CD8-positive, alpha-beta memory T cell (primary cell): ENCODE measurements around the gene SUPT4H1. TPM values are rescaled to one million over a fixed set of nuclear protein-coding genes. Genes with fewer than 3 reads are reported as not detected.
A peak's percentile ranks its signal among the peaks of the same experiment; 100 is the strongest.

Source experiments
- CTCF ChIA-PET: fragments of 350-600 bp; sonication (Branson Sonifier 250); formaldehyde crosslinking; loops from one replicate; lab custom pipeline; 2021; ENCODE audit warnings: antibody characterized with exemption; lab: Charles Lee
- POLR2A ChIA-PET: fragments of 350-600 bp; sonication (Branson Sonifier 250); formaldehyde crosslinking; loops from one replicate; lab custom pipeline; 2021; ENCODE audit warnings: antibody characterized with exemption; lab: Charles Lee
- DNase-seq, 5 donors: peaks; one replicate each; pipeline versions ENCODE4 v3.0.0 to v3.0.0-alpha.2; 2020 to 2022; ENCODE audit warnings: mixed read lengths in 1 of 5
- H3K27ac ChIP-seq: one replicate; pipeline ENCODE4 v1.7.0; 2013; ENCODE audit warnings: low read depth, mild to moderate bottlenecking, low read length, moderate library complexity
- H3K27me3 ChIP-seq: 2 replicates; pipeline ENCODE4 v1.7.0; 2013; ENCODE audit warnings: low read length, mild to moderate bottlenecking; ENCODE audit not compliant: insufficient read depth, poor library complexity, severe bottlenecking
- H3K36me3 ChIP-seq: 2 replicates; pipeline ENCODE4 v1.7.0; 2013; ENCODE audit warnings: mild to moderate bottlenecking, low read length, moderate library complexity; ENCODE audit not compliant: insufficient read depth
- H3K4me1 ChIP-seq: 2 replicates; pipeline ENCODE4 v1.7.0; 2013; ENCODE audit warnings: mild to moderate bottlenecking, low read length, moderate library complexity; ENCODE audit not compliant: insufficient read depth
- H3K4me3 ChIP-seq: 2 replicates; pipeline ENCODE4 v1.7.0; 2013; ENCODE audit warnings: mild to moderate bottlenecking, low read length
- H3K9me3 ChIP-seq: 2 replicates; pipeline ENCODE4 v1.7.0; 2013; ENCODE audit warnings: mild to moderate bottlenecking, low read length
- H3K27ac Mint-ChIP-seq, 8 donors: one replicate each; pipeline ENCODE4 v1.8.0; 2020 to 2021; ENCODE audit warnings: mixed read lengths in 8 of 8, mild to moderate bottlenecking in 6 of 8, inconsistent platforms in 3 of 8, moderate library complexity in 3 of 8
- H3K27me3 Mint-ChIP-seq, 2 donors: one replicate each; pipeline ENCODE4 v1.8.0; 2020 to 2021; ENCODE audit warnings: mixed read lengths in 2 of 2, mild to moderate bottlenecking in 1 of 2, moderate library complexity in 1 of 2
- H3K36me3 Mint-ChIP-seq, 3 donors: one replicate each; pipeline ENCODE4 v1.8.0; 2020 to 2021; ENCODE audit warnings: mixed read lengths in 3 of 3, inconsistent platforms in 1 of 3, mild to moderate bottlenecking in 1 of 3
- H3K4me1 Mint-ChIP-seq, 3 donors: one replicate each; pipeline ENCODE4 v1.8.0; 2020 to 2021; ENCODE audit warnings: mixed read lengths in 3 of 3, inconsistent platforms in 1 of 3, mild to moderate bottlenecking in 1 of 3
- H3K4me3 Mint-ChIP-seq, 7 donors: one replicate each; pipeline ENCODE4 v1.8.0; 2020 to 2021; ENCODE audit warnings: mixed read lengths in 7 of 7, mild to moderate bottlenecking in 6 of 7, moderate library complexity in 4 of 7, inconsistent platforms in 2 of 7
- H3K9me3 Mint-ChIP-seq, 5 donors: one replicate each; pipeline ENCODE4 v1.8.0; 2020 to 2022; ENCODE audit warnings: mixed read lengths in 5 of 5, mild to moderate bottlenecking in 3 of 5, moderate library complexity in 2 of 5, inconsistent platforms in 1 of 5
- polyA plus RNA-seq: library from polyadenylated mRNA; unstranded; fragments of 300-500 nt; fragmentation: Illumina TruSeq; gene quantifications from one replicate; pipeline ENCODE4 v1.2.3, GENCODE V29; 2021
- total RNA-seq, 2 experiments: library from RNA; stranded (reverse); gene quantifications; one replicate each; pipeline ENCODE4 v1.2.3, GENCODE V29; 2021

Gene SUPT4H1
- total and polyA plus RNA-seq, 3 experiments from 2014 or later = 97.5 to 149 (median 145) TPM

DNA sequence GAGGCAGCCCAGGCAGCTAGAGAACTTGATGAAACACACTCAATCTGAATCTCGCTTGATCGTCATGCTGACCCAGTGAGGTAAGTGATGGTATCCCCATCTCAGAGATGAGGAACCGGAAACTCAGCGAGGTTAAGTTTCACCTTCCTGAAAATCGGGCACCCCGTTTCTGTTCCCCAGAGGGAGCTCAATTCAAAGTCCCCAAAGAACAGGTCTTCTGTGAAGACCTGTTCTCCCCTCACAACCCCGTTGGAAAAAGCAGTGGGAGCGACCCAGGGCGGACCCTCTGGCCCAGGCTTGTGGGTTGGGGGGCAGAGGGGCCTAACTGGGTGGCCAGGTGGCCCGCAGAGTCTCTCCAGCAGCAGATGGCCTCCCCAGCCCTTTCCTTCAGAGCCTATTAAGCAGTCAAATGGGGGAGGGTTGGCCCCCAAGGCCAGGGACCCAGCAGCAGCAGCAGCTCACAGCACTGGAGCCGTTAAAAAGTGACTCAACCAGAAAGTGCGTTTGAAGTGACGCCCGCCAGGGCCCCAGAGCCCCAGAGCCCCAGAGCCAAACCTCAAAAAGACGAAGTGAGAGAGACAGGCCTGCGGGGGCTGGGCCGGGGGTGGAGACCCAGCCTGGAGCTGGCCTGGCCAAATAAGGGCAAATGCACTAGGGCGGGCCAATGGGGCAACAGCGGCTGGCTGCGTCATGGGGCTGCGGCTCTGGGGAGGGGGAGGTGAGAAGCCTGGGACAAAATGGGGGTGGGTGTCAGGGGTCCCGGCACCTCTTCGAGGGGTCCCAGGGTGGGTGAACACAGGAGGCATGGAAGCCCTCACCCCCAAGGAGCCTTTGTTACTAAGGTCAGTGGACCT lies 14.2 kb downstream of the SUPT4H1 start:
- Mint-ChIP-seq H3K36me3 (peaks cover 3 to 46% (median 6%) of the 10 kb centered on the region in 3 donors), H3K4me3 (peak overlapping the region; percentile 89 to 100 (median 95)), H3K9me3 (no peaks in the 10 kb centered on the region), H3K27ac (peak overlapping the region; percentile 93 to 100 (median 98)), H3K4me1 (peaks cover 79 to 92% (median 87%) of the 10 kb centered on the region in 3 donors), H3K27me3 (peaks cover 0 to 2% of the 10 kb centered on the region in 2 donors)
- CTCF ChIA-PET = interaction anchor here (0.9 to 13.8 kb wide), 5 partner anchors 6 to 80 kb away, joined by 3 to 504 read pairs (median 90); partner anchors contain the start of genes RNF43, SUPT4H1 and TSPOAP1
- POLR2A ChIA-PET = interaction anchor here (1.2 to 13.6 kb wide), 7 partner anchors 4 to 818 kb away, joined by 3 to 491 read pairs (median 47); partner anchors contain the start of genes PRR11, SKA2, SUPT4H1 and TSPOAP1
- Histone ChIP-seq H3K27me3 (no peaks in the 10 kb centered on the region), H3K36me3 (no peaks in the 10 kb centered on the region), H3K4me3 (peak overlapping the region; percentile 98), H3K4me1 (peaks cover 85% of the 10 kb centered on the region), H3K27ac (peak overlapping the region; percentile 96), H3K9me3 (no peaks in the 10 kb centered on the region)
- DNase-seq = peak; percentile 83 to 95 (median 91)

- Histone ChIP-seq H3K36me3 (peaks cover under 1% of the 10 kb centered on the region), H3K4me3 (peak overlapping the region; percentile 98), H3K4me1 (peaks cover 79% of the 10 kb centered on the region), H3K9me3 (no peaks in the 10 kb centered on the region), H3K27me3 (no peaks in the 10 kb centered on the region), H3K27ac (peak overlapping the region; percentile 96)
- Mint-ChIP-seq H3K9me3 (no peaks in the 10 kb centered on the region), H3K36me3 (peaks cover 5 to 48% (median 6%) of the 10 kb centered on the region in 3 donors), H3K4me1 (peaks cover 73 to 86% (median 81%) of the 10 kb centered on the region in 3 donors), H3K27ac (peak overlapping the region; percentile 93 to 100 (median 98)), H3K27me3 (peaks cover 0 to 4% of the 10 kb centered on the region in 2 donors), H3K4me3 (peak overlapping the region; percentile 89 to 100 (median 95))
- DNase-seq = peak in 3 of 5 donors; percentile 52 to 72 (median 60)
- ChIA-PET CTCF (interaction anchor here (0.9 to 13.8 kb wide), 4 partner anchors 7 to 80 kb away, joined by 3 to 504 read pairs (median 127); partner anchors contain the start of genes RNF43, SUPT4H1 and TSPOAP1), POLR2A (interaction anchor here (1.2 to 13.6 kb wide), 7 partner anchors 5 to 818 kb away, joined by 3 to 491 read pairs (median 47); partner anchors contain the start of genes PRR11, SKA2, SUPT4H1 and TSPOAP1)
Observed at GRCh38 chr17:58337210-58337599, 14.8 kb downstream of the SUPT4H1 start.

DNA sequence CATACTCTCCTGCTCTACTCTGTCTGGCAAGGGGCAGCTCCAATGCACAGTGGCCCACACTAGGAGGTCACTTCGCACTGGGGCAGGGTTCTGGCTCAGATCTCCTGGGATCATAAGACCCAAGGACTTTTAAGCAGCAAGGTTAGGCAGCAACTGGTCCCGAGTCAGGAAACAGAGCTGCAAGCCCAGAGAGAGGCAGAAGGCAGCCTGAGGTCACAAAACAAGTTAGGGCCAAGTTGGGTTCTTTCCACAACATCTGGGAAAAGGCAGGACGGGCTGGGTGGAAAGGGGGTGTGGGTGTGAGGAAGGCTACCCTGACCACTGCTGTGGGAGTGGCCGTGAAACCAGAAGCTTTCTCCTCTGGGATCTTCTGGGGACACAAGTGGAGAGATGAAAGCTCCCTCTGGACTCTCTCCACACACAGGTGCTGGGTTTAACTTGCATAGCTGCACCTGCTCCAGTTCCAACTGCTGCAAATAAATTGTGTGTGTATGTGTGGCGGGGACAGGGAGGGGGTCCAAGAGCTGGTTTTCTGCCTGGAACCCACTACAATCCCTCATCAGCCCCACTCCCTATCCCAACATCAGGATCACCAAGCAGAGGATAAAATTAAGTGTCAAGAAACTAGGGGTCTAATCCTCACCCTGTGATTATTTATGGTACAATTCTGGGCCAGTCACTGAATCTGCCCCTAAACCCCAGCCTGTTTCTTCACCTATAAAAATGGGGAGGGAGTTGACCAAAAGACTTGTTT lies 15.4 kb downstream of the SUPT4H1 start:
- ChIA-PET POLR2A (interaction anchor here (1.2 to 13.6 kb wide), 7 partner anchors 5 to 770 kb away, joined by 3 to 491 read pairs (median 47); partner anchors contain the start of genes SUPT4H1, TRIM37 and TSPOAP1), CTCF (interaction anchor here (1.4 to 13.8 kb wide), 4 partner anchors 8 to 81 kb away, joined by 3 to 504 read pairs (median 127); partner anchors contain the start of genes RNF43, SUPT4H1 and TSPOAP1)
- no peaks in the 10 kb centered on the region for H3K9me3 ChIP-seq
- H3K4me1 ChIP-seq = peaks cover 74% of the 10 kb centered on the region
- Mint-ChIP-seq H3K36me3 (peaks cover 5 to 50% (median 5%) of the 10 kb centered on the region in 3 donors), H3K9me3 (no peaks in the 10 kb centered on the region), H3K4me3 (peak overlapping the region; percentile 89 to 100 (median 95)), H3K27ac (peak overlapping the region; percentile 93 to 100 (median 98)), H3K4me1 (peaks cover 68 to 80% (median 75%) of the 10 kb centered on the region in 3 donors), H3K27me3 (peaks cover 0 to 6% of the 10 kb centered on the region in 2 donors)
- H3K27me3 ChIP-seq = no peaks in the 10 kb centered on the region
- DNase-seq = peak in 1 of 5 donors; percentile 49
- peak overlapping the region; percentile 98 for H3K4me3 ChIP-seq
- H3K36me3 ChIP-seq = peaks cover 6% of the 10 kb centered on the region
- peak overlapping the region; percentile 96 for H3K27ac ChIP-seq

- Histone ChIP-seq H3K27me3 (no peaks in the 10 kb centered on the region), H3K9me3 (no peaks in the 10 kb centered on the region), H3K27ac (peak overlapping the region; percentile 96), H3K36me3 (peaks cover 13% of the 10 kb centered on the region), H3K4me1 (peaks cover 66% of the 10 kb centered on the region), H3K4me3 (peak overlapping the region; percentile 98)
- Mint-ChIP-seq H3K36me3 (peaks cover 11 to 56% (median 12%) of the 10 kb centered on the region in 3 donors), H3K4me1 (peaks cover 63 to 74% (median 68%) of the 10 kb centered on the region in 3 donors), H3K27me3 (peaks cover 0 to 8% of the 10 kb centered on the region in 2 donors), H3K9me3 (peaks cover 0 to 2% (median 0%) of the 10 kb centered on the region in 5 donors), H3K4me3 (peak overlapping the region; percentile 89 to 100 (median 95)), H3K27ac (peak overlapping the region; percentile 93 to 100 (median 98))
- DNase-seq = peak; percentile 44 to 84 (median 81)
- CTCF ChIA-PET = interaction anchor here (1.4 to 13.8 kb wide), 4 partner anchors 8 to 82 kb away, joined by 3 to 504 read pairs (median 127); partner anchors contain the start of genes RNF43, SUPT4H1 and TSPOAP1
- POLR2A ChIA-PET = interaction anchor here (1.2 to 13.6 kb wide), 6 partner anchors 4 to 771 kb away, joined by 3 to 491 read pairs (median 78); partner anchors contain the start of genes SUPT4H1, TRIM37 and TSPOAP1
Observed at GRCh38 chr17:58335779-58336455, 16.1 kb downstream of the SUPT4H1 start.

GRCh38 chr17:58335061-58335731 lies 16.8 kb downstream of the SUPT4H1 start:
- H3K4me3 ChIP-seq = peak overlapping the region; percentile 98
- no peaks in the 10 kb centered on the region for H3K27me3 ChIP-seq
- peak in 1 of 5 donors; percentile 48 for DNase-seq
- peak overlapping the region; percentile 96 for H3K27ac ChIP-seq
- Mint-ChIP-seq H3K27ac (peak overlapping the region; percentile 93 to 100 (median 98)), H3K4me3 (peak overlapping the region; percentile 89 to 100 (median 95)), H3K4me1 (peaks cover 56 to 68% (median 65%) of the 10 kb centered on the region in 3 donors), H3K9me3 (peaks cover 0 to 2% (median 0%) of the 10 kb centered on the region in 5 donors), H3K36me3 (peaks cover 14 to 59% (median 20%) of the 10 kb centered on the region in 3 donors), H3K27me3 (peaks cover 0 to 8% of the 10 kb centered on the region in 2 donors)
- no peaks in the 10 kb centered on the region for H3K9me3 ChIP-seq
- H3K4me1 ChIP-seq = peaks cover 59% of the 10 kb centered on the region
- peaks cover 20% of the 10 kb centered on the region for H3K36me3 ChIP-seq
- POLR2A ChIA-PET = interaction anchor here (1.3 to 13.6 kb wide), 4 partner anchors 7 to 183 kb away, joined by 3 to 491 read pairs (median 78); partner anchors contain the start of gene SUPT4H1
- CTCF ChIA-PET = interaction anchor here (1.4 to 13.8 kb wide), 4 partner anchors 9 to 82 kb away, joined by 3 to 504 read pairs (median 127); partner anchors contain the start of genes RNF43, SUPT4H1 and TSPOAP1

DNA sequence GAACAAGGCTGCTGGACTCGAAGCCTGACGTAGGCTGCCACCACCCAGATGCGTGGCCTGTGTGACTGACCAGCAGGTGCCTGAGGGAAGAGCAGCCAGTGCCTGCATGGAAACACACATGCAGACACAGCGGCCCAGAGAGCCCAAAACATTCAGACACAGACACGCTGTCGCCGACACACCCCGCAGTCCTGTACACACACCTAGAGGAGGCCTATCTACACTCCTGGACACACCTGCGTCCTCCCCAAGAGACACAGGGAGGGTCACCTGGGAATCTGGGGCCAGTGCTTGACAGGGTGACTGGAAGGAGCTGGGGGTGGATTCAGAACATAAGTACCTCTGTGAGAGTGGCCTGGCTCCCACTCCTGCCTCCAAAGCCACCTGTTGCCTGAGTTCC lies 17.3 kb downstream of the SUPT4H1 start:
- peaks cover 22% of the 10 kb centered on the region for H3K36me3 ChIP-seq
- Mint-ChIP-seq H3K4me1 (peaks cover 53 to 68% (median 65%) of the 10 kb centered on the region in 3 donors), H3K27me3 (peaks cover 0 to 8% of the 10 kb centered on the region in 2 donors), H3K9me3 (peaks cover 0 to 2% (median 0%) of the 10 kb centered on the region in 5 donors), H3K27ac (peak overlapping the region; percentile 93 to 100 (median 98)), H3K36me3 (peaks cover 17 to 61% (median 20%) of the 10 kb centered on the region in 3 donors), H3K4me3 (peak overlapping the region; percentile 89 to 100 (median 95))
- peaks cover 54% of the 10 kb centered on the region for H3K4me1 ChIP-seq
- no peaks in the 10 kb centered on the region for H3K9me3 ChIP-seq
- no peak for DNase-seq
- peak overlapping the region; percentile 98 for H3K4me3 ChIP-seq
- peak overlapping the region; percentile 96 for H3K27ac ChIP-seq
- POLR2A ChIA-PET = interaction anchor here (1.3 to 13.6 kb wide), 5 partner anchors 7 to 184 kb away, joined by 3 to 491 read pairs (median 62); partner anchors contain the start of gene SUPT4H1
- H3K27me3 ChIP-seq = no peaks in the 10 kb centered on the region
- CTCF ChIA-PET = interaction anchor here (4.7 to 13.8 kb wide), 4 partner anchors 10 to 18 kb away, joined by 32 to 504 read pairs (median 127); partner anchors contain the start of genes SUPT4H1 and TSPOAP1
